ENCODE measurements around the gene C8B.

- TF ChIP-seq CTCF (IDR thresholded peaks at IDR 0.05) (no peak), POLR2A (IDR thresholded peaks at IDR 0.05) (no peak)
Observed at GRCh38 chr1:56911098-56911938, 54.5 kb downstream of the C8B start.

All from prostate gland (tissue), 2 donors.